Liver (tissue), 3 donors: ENCODE results near the gene TENT5C.

Experiments
- FOXA1 ChIP-seq: IDR thresholded peaks from 2 replicates; pipeline ENCODE4 v1.6.1; 2016; ENCODE audit warnings: antibody characterized with exemption
- JUND ChIP-seq, 2 donors: IDR thresholded peaks; 2 replicates each; pipeline ENCODE4 v1.6.1; 2016; ENCODE audit warnings: antibody characterized with exemption in 2 of 2
- TAF1 ChIP-seq: conservative IDR thresholded peaks from 2 replicates; pipeline ENCODE4 v1.6.1; 2016; ENCODE audit warnings: antibody characterized with exemption, mild to moderate bottlenecking
- YY1 ChIP-seq: IDR thresholded peaks from 2 replicates; pipeline ENCODE4 v1.6.1; 2016; ENCODE audit warnings: antibody characterized with exemption, mild to moderate bottlenecking
- TF ChIP-seq, protein P1 (sequence below): fragments of 150-350 bp; IDR thresholded peaks from 2 replicates; pipeline ENCODE4 v1.5.1; 2017; ENCODE audit warnings: improper control_type of control experiment, low read depth, low read length; ENCODE audit not compliant: missing input control
- TF ChIP-seq, protein P2 (sequence below): IDR thresholded peaks from 2 replicates; pipeline ENCODE4 v1.6.1; 2016; ENCODE audit warnings: antibody characterized with exemption
- TF ChIP-seq, protein P3 (sequence below): IDR thresholded peaks from 2 replicates; pipeline ENCODE4 v1.6.1; 2016; ENCODE audit warnings: antibody characterized with exemption
- donor health status: healthy.
- donor health status: healthy.

DNA sequence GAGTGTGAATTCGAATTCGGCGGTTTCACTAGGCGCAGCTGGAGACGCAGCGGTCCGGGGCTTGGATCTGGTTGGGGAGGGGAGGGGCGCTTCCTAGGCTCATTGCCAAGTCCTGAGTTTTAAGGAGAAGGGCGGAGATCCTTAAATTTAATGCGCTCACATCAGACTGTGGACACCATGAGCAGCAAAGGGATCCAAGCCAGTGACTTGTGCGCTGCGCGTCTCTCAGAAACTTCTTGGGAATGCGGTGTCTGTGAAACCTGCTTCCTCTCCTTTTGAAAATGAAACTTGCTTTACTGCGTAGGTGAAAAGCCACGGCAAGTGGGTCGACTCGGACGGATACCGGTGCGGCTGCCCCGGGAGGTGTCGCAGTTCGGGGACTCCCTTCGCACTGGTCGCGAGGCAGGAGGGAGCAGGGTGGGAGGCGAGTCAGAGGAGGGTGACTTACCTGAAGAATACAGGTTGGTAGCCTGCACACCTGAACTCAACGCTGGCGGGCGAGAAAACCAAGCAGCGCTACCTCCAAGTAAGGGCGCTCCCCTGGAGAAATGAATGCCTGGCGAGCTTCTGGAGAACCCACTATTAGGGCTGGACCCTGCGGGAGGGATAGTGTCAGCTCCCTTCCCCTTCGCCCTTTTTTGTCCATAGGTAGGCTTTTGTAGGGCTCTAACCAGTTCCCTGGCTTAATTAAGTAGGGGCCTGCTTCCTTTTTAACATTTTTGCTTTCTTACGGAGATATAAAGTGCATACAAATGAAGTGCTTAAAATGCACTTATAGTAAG, 992 bp downstream of the TENT5C start:
- TF ChIP-seq JUND (IDR thresholded peaks at IDR 0.05) (no peak), TAF1 (no peak), YY1 (no peak), FOXA1 (no peak)
- TF ChIP-seq, protein P1, sequence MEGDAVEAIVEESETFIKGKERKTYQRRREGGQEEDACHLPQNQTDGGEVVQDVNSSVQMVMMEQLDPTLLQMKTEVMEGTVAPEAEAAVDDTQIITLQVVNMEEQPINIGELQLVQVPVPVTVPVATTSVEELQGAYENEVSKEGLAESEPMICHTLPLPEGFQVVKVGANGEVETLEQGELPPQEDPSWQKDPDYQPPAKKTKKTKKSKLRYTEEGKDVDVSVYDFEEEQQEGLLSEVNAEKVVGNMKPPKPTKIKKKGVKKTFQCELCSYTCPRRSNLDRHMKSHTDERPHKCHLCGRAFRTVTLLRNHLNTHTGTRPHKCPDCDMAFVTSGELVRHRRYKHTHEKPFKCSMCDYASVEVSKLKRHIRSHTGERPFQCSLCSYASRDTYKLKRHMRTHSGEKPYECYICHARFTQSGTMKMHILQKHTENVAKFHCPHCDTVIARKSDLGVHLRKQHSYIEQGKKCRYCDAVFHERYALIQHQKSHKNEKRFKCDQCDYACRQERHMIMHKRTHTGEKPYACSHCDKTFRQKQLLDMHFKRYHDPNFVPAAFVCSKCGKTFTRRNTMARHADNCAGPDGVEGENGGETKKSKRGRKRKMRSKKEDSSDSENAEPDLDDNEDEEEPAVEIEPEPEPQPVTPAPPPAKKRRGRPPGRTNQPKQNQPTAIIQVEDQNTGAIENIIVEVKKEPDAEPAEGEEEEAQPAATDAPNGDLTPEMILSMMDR = no peak
- TF ChIP-seq, protein P2, sequence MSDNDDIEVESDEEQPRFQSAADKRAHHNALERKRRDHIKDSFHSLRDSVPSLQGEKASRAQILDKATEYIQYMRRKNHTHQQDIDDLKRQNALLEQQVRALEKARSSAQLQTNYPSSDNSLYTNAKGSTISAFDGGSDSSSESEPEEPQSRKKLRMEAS = no peak
- TF ChIP-seq, protein P3, sequence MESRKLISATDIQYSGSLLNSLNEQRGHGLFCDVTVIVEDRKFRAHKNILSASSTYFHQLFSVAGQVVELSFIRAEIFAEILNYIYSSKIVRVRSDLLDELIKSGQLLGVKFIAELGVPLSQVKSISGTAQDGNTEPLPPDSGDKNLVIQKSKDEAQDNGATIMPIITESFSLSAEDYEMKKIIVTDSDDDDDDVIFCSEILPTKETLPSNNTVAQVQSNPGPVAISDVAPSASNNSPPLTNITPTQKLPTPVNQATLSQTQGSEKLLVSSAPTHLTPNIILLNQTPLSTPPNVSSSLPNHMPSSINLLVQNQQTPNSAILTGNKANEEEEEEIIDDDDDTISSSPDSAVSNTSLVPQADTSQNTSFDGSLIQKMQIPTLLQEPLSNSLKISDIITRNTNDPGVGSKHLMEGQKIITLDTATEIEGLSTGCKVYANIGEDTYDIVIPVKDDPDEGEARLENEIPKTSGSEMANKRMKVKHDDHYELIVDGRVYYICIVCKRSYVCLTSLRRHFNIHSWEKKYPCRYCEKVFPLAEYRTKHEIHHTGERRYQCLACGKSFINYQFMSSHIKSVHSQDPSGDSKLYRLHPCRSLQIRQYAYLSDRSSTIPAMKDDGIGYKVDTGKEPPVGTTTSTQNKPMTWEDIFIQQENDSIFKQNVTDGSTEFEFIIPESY = no peak
